H9 (cell line): Measurements from ENCODE around the gene CLK4. TPM values are rescaled to one million over a fixed set of nuclear protein-coding genes. Genes with fewer than 3 reads are reported as not detected.

Experiments used
- DNase-seq: peaks from one replicate; pipeline ENCODE4 v3.0.0-alpha.2; 2017
- H2AFZ ChIP-seq: one replicate; pipeline ENCODE4 v1.6.1; 2013; ENCODE audit warnings: mild to moderate bottlenecking, low read length, control low read depth, moderate library complexity
- H2AK5ac ChIP-seq: 2 replicates; pipeline ENCODE4 v1.6.1; 2013; ENCODE audit warnings: low read length, control low read depth, mixed read lengths; ENCODE audit not compliant: insufficient read length
- H2BK120ac ChIP-seq: one replicate; pipeline ENCODE4 v1.6.1; 2013; ENCODE audit warnings: low read depth, mild to moderate bottlenecking, low read length, control low read depth, inconsistent platforms; ENCODE audit not compliant: poor library complexity, severe bottlenecking
- H2BK12ac ChIP-seq: 2 replicates; pipeline ENCODE4 v1.6.1; 2013; ENCODE audit warnings: low read length, control low read depth, mixed read lengths, low read depth; ENCODE audit not compliant: insufficient read length
- H2BK15ac ChIP-seq: 2 replicates; pipeline ENCODE4 v1.6.1; 2013; ENCODE audit warnings: low read depth, low read length, control low read depth
- H2BK20ac ChIP-seq: one replicate; pipeline ENCODE4 v1.6.1; 2013; ENCODE audit warnings: low read depth, mild to moderate bottlenecking, low read length, control low read depth, inconsistent platforms; ENCODE audit not compliant: poor library complexity, severe bottlenecking
- H2BK5ac ChIP-seq: 2 replicates; pipeline ENCODE4 v1.6.1; 2013; ENCODE audit warnings: low read length, control low read depth, mixed read lengths; ENCODE audit not compliant: insufficient read length
- H3K14ac ChIP-seq: 2 replicates; pipeline ENCODE4 v1.6.1; 2013; ENCODE audit warnings: low read length, control low read depth; ENCODE audit not compliant: insufficient read depth
- H3K18ac ChIP-seq: 2 replicates; pipeline ENCODE4 v1.6.1; 2013; ENCODE audit warnings: low read depth, mild to moderate bottlenecking, mixed read lengths, low read length, control low read depth; ENCODE audit not compliant: insufficient read length
- H3K23ac ChIP-seq: 2 replicates; pipeline ENCODE4 v1.6.1; 2013; ENCODE audit warnings: low read length, control low read depth, mixed read lengths, low read depth; ENCODE audit not compliant: insufficient read length
- H3K23me2 ChIP-seq: 2 replicates; pipeline ENCODE4 v1.6.1; 2013; ENCODE audit warnings: low read depth, mild to moderate bottlenecking, mixed read lengths, low read length, control low read depth; ENCODE audit not compliant: insufficient read length, poor library complexity, severe bottlenecking
- H3K27ac ChIP-seq: 2 replicates; pipeline ENCODE4 v1.5.1; 2013; ENCODE audit warnings: low read length, control low read depth, mixed read lengths, low read depth; ENCODE audit not compliant: insufficient read length
- H3K27me3 ChIP-seq: 2 replicates; pipeline ENCODE4 v1.6.1; 2013; ENCODE audit warnings: low read length, control low read depth, inconsistent platforms; ENCODE audit not compliant: insufficient read depth
- H3K4ac ChIP-seq: 2 replicates; pipeline ENCODE4 v1.6.1; 2013; ENCODE audit warnings: low read depth, mild to moderate bottlenecking, control low read depth, inconsistent platforms, low read length, moderate library complexity
- H3K4me1 ChIP-seq: 2 replicates; pipeline ENCODE4 v1.6.1; 2013; ENCODE audit warnings: low read length, control low read depth, inconsistent platforms; ENCODE audit not compliant: insufficient read depth
- H3K4me2 ChIP-seq: 2 replicates; pipeline ENCODE4 v1.6.1; 2013; ENCODE audit warnings: low read length, control low read depth, mixed read lengths; ENCODE audit not compliant: insufficient read length, insufficient read depth
- H3K56ac ChIP-seq: 2 replicates; pipeline ENCODE4 v1.6.1; 2013; ENCODE audit warnings: low read depth, mild to moderate bottlenecking, mixed read lengths, low read length, control low read depth; ENCODE audit not compliant: insufficient read length
- H3K79me1 ChIP-seq: 2 replicates; pipeline ENCODE4 v1.6.1; 2013; ENCODE audit warnings: low read depth, mild to moderate bottlenecking, moderate library complexity, low read length, control low read depth, inconsistent platforms; ENCODE audit not compliant: insufficient read depth, poor library complexity, severe bottlenecking
- H3K79me2 ChIP-seq: 2 replicates; pipeline ENCODE4 v1.6.1; 2013; ENCODE audit warnings: low read length, control low read depth, inconsistent platforms; ENCODE audit not compliant: insufficient read depth
- H3K9ac ChIP-seq: 2 replicates; pipeline ENCODE4 v1.6.1; 2013; ENCODE audit warnings: low read length, control low read depth, mixed read lengths; ENCODE audit not compliant: insufficient read length; ENCODE audit errors: extremely low read depth
- H3K9me3 ChIP-seq: one replicate; pipeline ENCODE4 v1.6.1; 2013; ENCODE audit warnings: low read depth, low read length, inconsistent platforms; ENCODE audit not compliant: control insufficient read depth
- H3T11ph ChIP-seq: one replicate; pipeline ENCODE4 v1.6.1; 2013; ENCODE audit warnings: mild to moderate bottlenecking, low read length, control low read depth, inconsistent platforms
- H4K20me1 ChIP-seq: one replicate; pipeline ENCODE4 v1.6.1; 2013; ENCODE audit not compliant: control insufficient read depth, insufficient read length, insufficient read depth
- H4K5ac ChIP-seq: 2 replicates; pipeline ENCODE4 v1.6.1; 2013; ENCODE audit warnings: low read depth, mild to moderate bottlenecking, mixed read lengths, low read length, control low read depth; ENCODE audit not compliant: insufficient read length
- H4K8ac ChIP-seq: replicated peaks from 2 replicates; pipeline ENCODE4 v1.6.1; 2013; ENCODE audit warnings: low read length, control low read depth, mixed read lengths, low read depth; ENCODE audit not compliant: insufficient read length
- H4K91ac ChIP-seq: 2 replicates; pipeline ENCODE4 v1.6.1; 2013; ENCODE audit warnings: low read depth, mild to moderate bottlenecking, moderate library complexity, mixed read lengths, low read length, control low read depth; ENCODE audit not compliant: insufficient read length
- H3K27ac Mint-ChIP-seq, 3 experiments: 2 replicates in 2 of 3; 3 replicates in 1 of 3; pipeline ENCODE4 v1.8.0; 2020 to 2021; ENCODE audit warnings: mixed read lengths in 3 of 3, mild to moderate bottlenecking in 1 of 3, moderate library complexity in 1 of 3
- H3K27me3 Mint-ChIP-seq: 2 replicates; pipeline ENCODE4 v1.8.0; 2021; ENCODE audit warnings: low read depth, mild to moderate bottlenecking, moderate library complexity, mixed read lengths
- H3K36me3 Mint-ChIP-seq, 3 experiments: 2 replicates in 2 of 3; 3 replicates in 1 of 3; pipeline ENCODE4 v1.8.0; 2020 to 2021; ENCODE audit warnings: low read depth in 3 of 3, mixed read lengths in 3 of 3; ENCODE audit not compliant: insufficient read depth in 1 of 3
- H3K4me1 Mint-ChIP-seq, 2 experiments: 2 replicates each; pipeline ENCODE4 v1.8.0; 2020; ENCODE audit warnings: mixed read lengths in 2 of 2
- H3K4me3 Mint-ChIP-seq, 2 experiments: 2 replicates in 1 of 2; 3 replicates in 1 of 2; pipeline ENCODE4 v1.8.0; 2020 to 2021; ENCODE audit warnings: mild to moderate bottlenecking in 2 of 2, mixed read lengths in 2 of 2, moderate library complexity in 1 of 2
- H3K9me3 Mint-ChIP-seq, 2 experiments: 2 replicates in 1 of 2; 3 replicates in 1 of 2; pipeline ENCODE4 v1.8.0; 2020; ENCODE audit warnings: mild to moderate bottlenecking in 2 of 2, mixed read lengths in 2 of 2, moderate library complexity in 1 of 2
- WGBS: extraction: QIAGEN DNeasy Blood & Tissue Kit; methylation state at CpG from one replicate; pipeline ENCODE4 v1.1.7; 2013; ENCODE audit warnings: missing lambda C conversion rate, low lambda C conversion rate, mixed read lengths; ENCODE audit not compliant: insufficient read length; ENCODE audit errors: extremely low coverage; 5-methylcytosine and 5-hydroxymethylcytosine counted together
- long read RNA-seq: library from polyadenylated mRNA; unstranded; transcript quantifications from one replicate; pipeline ENCODE4 v2.0.0, GENCODE V29; 2020
- total RNA-seq: library from RNA; stranded (reverse); gene quantifications from 2 replicates; pipeline ENCODE4 v1.2.1, GENCODE V29; 2021
- TF ChIP-seq, protein P1 (sequence below): fragments of 200-600 bp; sonication (generic); conservative IDR thresholded peaks from 3 replicates; pipeline ENCODE4 v1.8.0; 2021; ENCODE audit warnings: antibody characterized with exemption, mild to moderate bottlenecking

The CLK4 gene
- total RNA-seq: 10.9 and 12.5 TPM in 2 replicates
- long read RNA-seq, transcript CLK4-201 (13 exons, 2,568 nt): major isoform, 15 of 64 reads
- long read RNA-seq, partial matches to known transcripts: 1 of 64 reads
- long read RNA-seq, other reads (novel, unspliced or antisense): 44 of 64 reads

DNA sequence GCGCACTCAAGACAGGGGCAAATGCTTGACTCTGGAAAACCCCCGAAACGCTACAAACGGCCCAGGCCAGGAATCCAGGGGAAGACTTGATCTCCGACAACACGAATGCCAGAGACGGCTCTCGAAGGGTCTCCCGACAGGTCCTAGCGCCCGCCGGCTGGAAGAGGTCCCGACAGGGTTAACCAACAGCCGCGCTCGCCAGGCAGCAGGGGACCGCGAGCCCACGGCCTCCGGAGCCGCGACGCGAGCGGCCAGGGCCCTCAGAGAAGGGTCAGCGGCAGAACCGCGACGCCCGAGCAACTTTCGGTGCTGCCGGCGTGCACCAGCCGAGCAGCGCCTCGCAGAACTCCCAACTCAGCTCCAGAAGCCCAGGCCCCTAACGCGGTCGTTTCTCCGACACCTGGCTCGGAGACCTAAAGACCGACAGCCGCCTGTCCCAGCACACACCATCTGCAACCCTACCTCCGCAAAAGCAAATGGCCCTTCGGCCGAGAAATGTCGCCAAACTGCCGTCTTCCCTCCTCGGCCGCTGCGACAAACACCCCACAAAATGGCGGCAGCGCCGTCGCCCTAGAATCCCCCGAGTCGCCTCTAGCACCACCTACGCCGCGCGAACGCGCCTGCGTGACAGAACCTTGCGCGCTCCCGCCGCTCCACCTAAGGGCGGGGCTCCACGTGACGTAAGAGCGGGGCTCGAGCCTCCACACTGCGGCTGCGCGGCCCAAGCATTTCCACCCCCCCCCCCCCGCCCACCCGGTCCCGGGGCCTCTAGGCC is at the start of gene CLK4:
Gene CLK4, minus strand, starts transcription at position 567 of the 775 bp plus-strand sequence. CDS start 3,634 bp downstream, outside the sequence.
- H2BK15ac ChIP-seq: no peak within 1 kb of the TSS
- no peak within 1 kb of the TSS for H3K23ac ChIP-seq
- Mint-ChIP-seq H3K4me1 (peaks cover 23 to 34% of the 10 kb centered on the region in 2 experiments), H3K27me3 (peaks cover 42% of the 10 kb centered on the region), H3K9me3 (peaks cover 0 to 6% of the 10 kb centered on the region in 2 experiments; a peak in 3 of 5 replicates), H3K27ac (peak within 1 kb of the TSS; percentile 95 to 100 (median 99); a peak in 6 of 7 replicates), H3K36me3 (peaks cover 0 to 11% (median 6%) of the 10 kb centered on the region in 3 experiments; a peak in 6 of 7 replicates), H3K4me3 (peak within 1 kb of the TSS; percentile 96 to 99)
- H3K14ac ChIP-seq: peak within 1 kb of the TSS; percentile 98
- H3T11ph ChIP-seq: peak within 1 kb of the TSS; percentile 22
- H2AFZ ChIP-seq: peak within 1 kb of the TSS; percentile 16
- no peaks in the 10 kb centered on the region for H3K27me3 ChIP-seq
- H3K4me1 ChIP-seq: peaks cover 9% of the 10 kb centered on the region; the same call in 1 of the 2 replicates
- WGBS: no CpG with 5 or more reads among the region's 79 CpGs
- H2BK5ac ChIP-seq: peak within 1 kb of the TSS; percentile 56
- DNase-seq: peak; percentile 91
- H3K4ac ChIP-seq: no peak within 1 kb of the TSS; the same call in 1 of the 2 replicates
- no peak within 1 kb of the TSS for H2AK5ac ChIP-seq
- H4K5ac ChIP-seq: peak within 1 kb of the TSS; percentile 19
- peak within 1 kb of the TSS; percentile 24 for H2BK12ac ChIP-seq
- H4K20me1 ChIP-seq: no peaks in the 10 kb centered on the region
- TF ChIP-seq, protein P1, sequence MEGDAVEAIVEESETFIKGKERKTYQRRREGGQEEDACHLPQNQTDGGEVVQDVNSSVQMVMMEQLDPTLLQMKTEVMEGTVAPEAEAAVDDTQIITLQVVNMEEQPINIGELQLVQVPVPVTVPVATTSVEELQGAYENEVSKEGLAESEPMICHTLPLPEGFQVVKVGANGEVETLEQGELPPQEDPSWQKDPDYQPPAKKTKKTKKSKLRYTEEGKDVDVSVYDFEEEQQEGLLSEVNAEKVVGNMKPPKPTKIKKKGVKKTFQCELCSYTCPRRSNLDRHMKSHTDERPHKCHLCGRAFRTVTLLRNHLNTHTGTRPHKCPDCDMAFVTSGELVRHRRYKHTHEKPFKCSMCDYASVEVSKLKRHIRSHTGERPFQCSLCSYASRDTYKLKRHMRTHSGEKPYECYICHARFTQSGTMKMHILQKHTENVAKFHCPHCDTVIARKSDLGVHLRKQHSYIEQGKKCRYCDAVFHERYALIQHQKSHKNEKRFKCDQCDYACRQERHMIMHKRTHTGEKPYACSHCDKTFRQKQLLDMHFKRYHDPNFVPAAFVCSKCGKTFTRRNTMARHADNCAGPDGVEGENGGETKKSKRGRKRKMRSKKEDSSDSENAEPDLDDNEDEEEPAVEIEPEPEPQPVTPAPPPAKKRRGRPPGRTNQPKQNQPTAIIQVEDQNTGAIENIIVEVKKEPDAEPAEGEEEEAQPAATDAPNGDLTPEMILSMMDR: no peak
- H2BK120ac ChIP-seq: no peak within 1 kb of the TSS
- H4K8ac ChIP-seq: no peak within 1 kb of the TSS
- H3K4me2 ChIP-seq: peak within 1 kb of the TSS; percentile 75
- no peaks in the 10 kb centered on the region for H3K9me3 ChIP-seq
- no peak within 1 kb of the TSS for H3K56ac ChIP-seq
- H2BK20ac ChIP-seq: no peak within 1 kb of the TSS
- peaks cover 4% of the 10 kb centered on the region for H3K79me1 ChIP-seq
- peak within 1 kb of the TSS; percentile 100 for H3K18ac ChIP-seq
- peaks cover 11% of the 10 kb centered on the region for H3K23me2 ChIP-seq
- H3K27ac ChIP-seq: peak within 1 kb of the TSS; percentile 48
- peaks cover 10% of the 10 kb centered on the region; the same call in 1 of the 2 replicates for H3K79me2 ChIP-seq
- H4K91ac ChIP-seq: peak within 1 kb of the TSS; percentile 46
- peak within 1 kb of the TSS; percentile 93 for H3K9ac ChIP-seq
